H1 (cell line): Measurements from ENCODE around the gene CHMP1B. TPM values are rescaled to one million over a fixed set of nuclear protein-coding genes. Genes with fewer than 3 reads are reported as not detected.

ENCODE experiments used
- polyA plus RNA-seq, 7 experiments: library from polyadenylated mRNA; depleted of rRNA in 3 of 7; stranded (reverse) in 5 of 7; unstranded in 2 of 7; fragments of >200 nt in 5 of 7; fragments of 200-250 nt in 2 of 7; gene quantifications; 1 replicate in 5 of 7; 2 replicates in 1 of 7; 4 replicates in 1 of 7; pipeline versions ENCODE4 v1.2.1 to v1.2.3, GENCODE V29; 2011 to 2013; ENCODE audit warnings: missing spikeins in 2 of 7, mixed read lengths in 2 of 7
- total RNA-seq: library from RNA; stranded (reverse); fragmentation: NEBNext Ultra II Directional; extraction: Animal tissue kit (Norgen Biotek cat#: 25700); gene quantifications from 2 replicates; pipeline ENCODE4 v1.2.1, GENCODE V29; 2021

The CHMP1B gene
- total and polyA plus RNA-seq, 2 of the 8 experiments (the other 6 are each of a cell fraction or from before 2014, with no cell fraction given), result 30.5 to 43.2 TPM

Other genes with a start within 250 kb of the CHMP1B start
- gene SLC35G4, start 241.8 kb upstream of the CHMP1B start, total RNA-seq, result not detected in 2 replicates
- gene SLC35G4, start 241.8 kb upstream of the CHMP1B start, polyA plus RNA-seq (2011; rRNA removed), result not detected in 2 replicates
- 18.2 and 18.3 TPM in 2 replicates for gene GNAL, start 162.1 kb upstream of the CHMP1B start, total RNA-seq
- 13.2 and 13.5 TPM in 2 replicates for gene GNAL, start 162.1 kb upstream of the CHMP1B start, polyA plus RNA-seq (2011; rRNA removed)
- gene MPPE1, start 56.9 kb downstream of the CHMP1B start, total RNA-seq, result 20.9 and 22.1 TPM in 2 replicates
- 13.1 and 13.7 TPM in 2 replicates for gene MPPE1, start 56.9 kb downstream of the CHMP1B start, polyA plus RNA-seq (2011; rRNA removed)
- gene IMPA2, start 130.1 kb downstream of the CHMP1B start, total RNA-seq, result 135 and 140 TPM in 2 replicates
- 102 and 146 TPM in 2 replicates for gene IMPA2, start 130.1 kb downstream of the CHMP1B start, polyA plus RNA-seq (2011; rRNA removed)
- not detected in 2 replicates for gene ANKRD62, start 242.4 kb downstream of the CHMP1B start, total RNA-seq
- gene ANKRD62, start 242.4 kb downstream of the CHMP1B start, polyA plus RNA-seq (2011; rRNA removed), result not detected in 2 replicates